GM19372 (cell line): ENCODE measurements around the gene SHFL.

Experiments used
- ATAC-seq: cut with Tn5 transposase; IDR thresholded peaks from one replicate; pipeline ENCODE4 v1.9.1; 2021; ENCODE audit warnings: mild to moderate bottlenecking, low read depth, moderate library complexity; ENCODE audit not compliant: unreplicated experiment

SHFL gene

DNA sequence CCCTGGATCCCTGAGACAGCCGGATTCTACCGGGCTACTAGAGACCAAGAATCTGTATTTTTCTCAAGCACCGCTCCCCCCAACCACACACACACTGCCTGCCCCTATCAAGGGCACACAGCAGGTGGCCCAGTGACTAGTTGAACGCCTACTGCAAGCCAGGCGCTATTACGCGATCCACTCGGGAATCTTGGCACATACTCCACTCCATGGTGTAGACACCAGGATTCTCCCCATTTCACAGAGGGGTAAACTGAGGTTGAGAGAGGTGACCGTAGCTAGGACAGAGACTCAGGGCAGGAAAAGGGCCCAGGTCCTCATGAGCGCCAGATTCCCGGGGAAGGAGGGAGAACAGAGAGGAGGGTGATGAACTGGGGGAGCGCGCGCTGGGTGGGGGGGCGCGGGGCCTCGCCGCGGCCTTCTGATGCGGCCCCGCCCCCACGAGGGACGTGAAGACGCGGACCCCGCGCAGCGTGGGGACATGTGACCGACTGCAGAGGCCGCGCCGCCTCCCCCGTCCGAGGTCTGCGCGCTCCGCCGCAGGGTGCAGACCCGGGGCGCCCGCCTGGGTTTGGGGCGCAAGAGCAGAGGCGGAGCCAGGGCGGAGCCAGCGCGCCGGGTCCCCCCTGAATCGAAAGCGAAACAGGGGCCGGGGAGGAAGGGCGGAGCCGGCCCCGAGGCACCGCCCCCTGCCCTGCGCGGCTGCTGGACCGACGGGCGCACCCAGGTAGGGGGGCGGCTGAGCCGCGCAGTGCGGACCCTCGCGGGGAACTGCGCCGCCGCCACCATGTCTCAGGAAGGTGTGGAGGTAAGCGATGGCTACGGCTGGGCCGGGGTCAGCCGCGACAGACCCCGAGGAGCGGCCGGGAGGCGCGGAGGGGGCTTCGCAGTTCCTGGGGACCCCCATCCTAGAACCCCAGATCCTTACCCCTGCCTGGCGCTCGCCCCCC is at the start of gene SHFL:
Gene SHFL, plus strand, starts transcription at position 677 of the 950 bp plus-strand sequence. Its CDS starts 111 bp downstream, at position 788.
- peak; percentile 85 for ATAC-seq

DNA sequence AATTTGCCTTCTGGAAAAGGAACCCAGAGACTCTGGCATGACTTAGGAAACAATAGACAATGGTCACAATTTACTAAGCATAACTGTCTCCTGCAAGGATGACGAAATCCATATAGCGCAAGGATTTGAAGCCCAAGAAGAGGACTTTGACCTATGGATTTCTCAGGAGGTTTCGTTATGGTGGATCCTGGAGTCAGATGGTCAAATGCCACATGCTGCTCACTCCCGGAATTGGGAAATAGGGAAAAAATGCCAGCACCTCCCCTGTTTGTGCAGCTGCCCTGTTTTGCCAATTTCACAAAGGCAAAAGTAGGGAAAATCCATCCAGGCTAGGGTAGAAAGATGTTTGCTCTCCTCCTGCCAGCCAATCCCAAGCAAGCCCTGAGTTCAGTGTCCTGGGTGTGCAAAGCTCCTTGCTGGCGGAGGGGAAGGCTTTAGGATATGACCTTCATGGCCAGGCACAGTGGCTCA is 49.5 kb upstream of the SHFL start:
- no peak for ATAC-seq

- ATAC-seq, result no peak
Measured at GRCh38 chr19:10037367-10037766, 48.8 kb upstream of the SHFL start.

GRCh38 chr19:10037809-10038208 is 48.3 kb upstream of the SHFL start:
- ATAC-seq, result no peak

DNA sequence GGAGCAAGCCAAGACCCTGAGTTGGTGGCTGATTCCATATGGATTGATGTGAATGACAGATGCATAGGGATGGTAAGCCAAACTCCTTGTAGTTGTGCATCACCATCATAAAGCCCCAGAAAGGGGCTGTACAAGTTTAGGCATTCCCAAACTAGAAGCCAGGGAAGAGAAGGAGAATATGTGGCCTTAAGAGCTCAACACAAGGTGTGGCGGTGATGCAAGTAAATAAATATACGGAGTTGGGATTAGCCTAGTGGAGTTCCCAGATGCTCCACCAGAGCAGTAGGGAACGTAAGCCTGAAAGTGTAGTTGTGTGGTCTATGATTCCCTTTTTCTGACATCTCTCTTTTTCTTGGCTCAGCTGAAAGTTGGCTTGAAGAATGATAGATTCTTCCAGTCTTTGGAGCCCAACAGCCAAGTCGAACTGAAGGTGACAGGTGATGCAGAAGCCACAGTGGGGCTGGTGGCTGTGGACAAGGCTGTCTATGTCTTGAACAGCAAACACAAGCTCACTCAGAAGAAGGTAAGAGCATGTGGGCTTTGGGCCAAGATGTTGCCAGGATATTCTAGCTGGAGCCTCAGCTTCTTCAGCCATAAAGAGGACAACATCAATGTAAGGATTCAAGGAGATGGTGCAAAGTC is 42.7 kb upstream of the SHFL start:
- ATAC-seq, result no peak

GRCh38 chr19:10044390-10044789 is 41.7 kb upstream of the SHFL start:
- no peak for ATAC-seq

- ATAC-seq, result no peak
Measured at GRCh38 chr19:10045371-10045770, 40.7 kb upstream of the SHFL start.

- no peak for ATAC-seq
Measured at GRCh38 chr19:10049626-10050025, 36.5 kb upstream of the SHFL start.

- no peak for ATAC-seq
Measured at GRCh38 chr19:10052602-10053360, 33.3 kb upstream of the SHFL start.

GRCh38 chr19:10061717-10062310 is 24.3 kb upstream of the SHFL start:
- ATAC-seq, result no peak

- no peak for ATAC-seq
Measured at GRCh38 chr19:10068205-10068604, 17.9 kb upstream of the SHFL start.

DNA sequence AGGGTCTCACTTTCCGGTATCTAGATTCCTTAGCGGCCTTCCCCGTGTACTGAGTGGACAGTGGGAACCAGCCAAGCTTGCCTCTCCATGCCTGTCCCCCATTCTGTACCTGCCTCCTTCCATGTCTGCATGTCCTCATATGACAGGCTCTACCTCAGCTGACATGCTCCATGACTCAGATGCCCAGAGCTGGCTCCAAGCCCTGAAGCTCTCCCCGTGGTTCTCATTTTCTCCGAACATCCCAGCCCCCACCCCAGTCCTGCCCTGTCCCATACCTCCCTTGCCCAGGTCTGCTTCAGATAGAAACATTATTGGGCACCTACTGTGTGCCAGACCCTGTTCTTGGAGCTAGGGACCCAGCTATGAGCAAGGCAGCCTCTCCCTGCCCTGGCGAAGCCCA is 17.1 kb upstream of the SHFL start:
- ATAC-seq, result no peak

DNA sequence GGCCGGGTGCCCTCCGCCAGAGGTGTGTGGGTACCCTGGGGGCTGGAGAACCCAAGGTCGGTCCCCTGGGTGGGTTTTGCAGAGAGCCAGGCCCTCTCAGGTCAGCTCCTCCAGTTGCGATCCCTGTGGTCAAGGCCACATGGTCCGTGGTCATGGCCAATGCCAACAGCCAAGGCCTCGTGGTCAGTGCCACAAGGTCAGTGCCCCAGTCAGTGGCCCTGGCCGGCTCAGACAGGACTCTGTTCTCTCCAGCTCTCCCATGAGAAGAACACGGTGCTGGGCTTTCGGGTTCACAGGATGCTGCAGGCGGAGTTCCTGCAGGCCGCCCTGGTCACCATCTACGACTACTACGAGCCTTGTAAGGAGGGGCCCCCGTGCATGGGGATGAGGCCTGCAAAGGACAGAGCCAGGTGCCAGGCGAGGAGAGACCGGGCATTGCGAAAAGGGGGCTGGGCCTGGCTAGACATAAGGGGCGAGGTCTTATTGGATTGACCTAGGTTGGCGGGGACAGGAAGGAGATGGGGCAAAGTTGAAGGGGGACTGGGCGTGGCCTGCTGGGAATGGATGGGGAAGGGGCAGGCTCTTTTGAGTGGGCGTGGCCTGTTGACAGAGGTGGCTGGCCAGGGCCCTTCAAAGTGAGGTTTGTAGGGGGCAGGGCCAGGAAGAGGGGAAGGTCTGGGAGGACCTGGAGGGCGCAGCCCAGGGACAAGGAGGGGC is 15.2 kb upstream of the SHFL start:
- no peak for ATAC-seq

DNA sequence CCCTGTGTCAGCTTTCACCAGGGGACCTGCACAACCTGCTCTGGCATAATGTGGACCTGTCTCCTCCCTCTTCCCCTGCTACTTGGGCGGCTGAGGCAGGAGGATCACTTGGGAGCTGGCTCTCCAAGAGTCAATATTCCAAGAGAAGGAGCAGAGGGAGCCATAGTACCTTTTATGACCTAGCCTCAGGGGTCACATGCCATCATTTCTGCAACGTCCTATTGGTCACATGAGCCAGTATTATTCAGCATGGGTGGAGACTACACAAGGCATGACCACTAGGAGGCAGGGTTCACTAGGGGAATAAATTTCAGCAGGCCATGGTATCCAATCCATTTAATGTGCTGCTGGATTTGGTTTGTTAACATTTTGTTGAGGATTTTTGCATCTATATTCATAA is 12.0 kb upstream of the SHFL start:
- no peak for ATAC-seq

DNA sequence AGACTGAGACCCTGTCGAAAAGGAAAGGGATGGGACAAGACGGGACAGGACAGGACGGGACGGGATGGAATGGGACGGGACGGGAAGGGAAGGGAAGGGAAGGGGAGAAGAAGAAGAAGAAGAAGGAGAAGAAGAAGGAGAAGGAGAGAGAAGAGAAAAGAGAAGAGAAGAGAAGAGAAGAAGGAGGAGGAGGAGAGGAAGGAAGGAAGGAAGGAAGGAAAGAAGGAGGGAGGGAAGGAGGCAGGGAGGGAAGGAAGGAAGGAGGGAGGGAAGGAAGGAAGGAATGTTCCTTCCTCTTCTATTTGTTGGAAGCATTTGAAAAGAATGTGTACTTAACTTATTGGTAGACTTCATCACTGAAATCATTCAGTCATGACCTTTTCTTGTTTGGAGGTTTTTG is 9.6 kb upstream of the SHFL start:
- ATAC-seq, result no peak

DNA sequence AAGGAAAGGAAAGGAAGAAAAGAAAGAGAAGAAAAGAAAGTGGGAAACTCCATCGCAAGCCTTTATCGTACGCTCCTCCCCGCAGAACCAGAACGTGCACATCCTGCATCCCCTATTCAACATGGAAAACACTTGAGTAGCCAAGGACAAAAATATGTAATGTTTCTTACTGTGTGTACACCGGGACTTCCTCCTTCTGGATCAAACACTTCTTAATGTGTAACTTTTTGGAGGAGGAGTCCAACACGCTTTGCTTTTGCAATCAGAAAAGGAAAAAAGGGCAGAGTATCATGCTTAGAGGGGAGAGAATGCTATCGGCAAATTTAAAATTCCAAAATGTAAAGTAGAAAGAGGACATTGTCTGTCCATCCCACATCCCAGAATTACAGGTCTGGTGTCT is 7.8 kb upstream of the SHFL start:
- no peak for ATAC-seq

DNA sequence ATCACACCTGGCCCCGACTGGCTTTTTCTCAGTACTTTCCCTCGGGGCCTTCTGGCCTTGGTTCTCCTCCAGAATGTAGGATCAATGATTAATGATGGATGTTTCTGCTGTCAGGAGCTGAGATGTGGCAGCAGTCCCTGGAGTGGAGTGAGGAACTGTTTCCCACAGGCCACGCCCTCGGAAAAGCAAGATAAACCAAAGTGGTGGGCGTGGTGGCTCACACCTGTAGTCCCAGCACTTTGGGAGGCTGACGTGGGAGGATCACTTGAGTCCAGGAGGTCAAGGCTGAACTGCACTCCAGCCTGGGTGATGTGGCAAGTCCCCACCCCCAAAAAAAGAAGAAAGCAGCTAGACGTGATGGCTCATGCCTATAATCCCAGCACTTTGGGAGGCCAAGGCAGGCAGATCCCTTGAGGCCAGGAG is 7.1 kb upstream of the SHFL start:
- no peak for ATAC-seq

DNA sequence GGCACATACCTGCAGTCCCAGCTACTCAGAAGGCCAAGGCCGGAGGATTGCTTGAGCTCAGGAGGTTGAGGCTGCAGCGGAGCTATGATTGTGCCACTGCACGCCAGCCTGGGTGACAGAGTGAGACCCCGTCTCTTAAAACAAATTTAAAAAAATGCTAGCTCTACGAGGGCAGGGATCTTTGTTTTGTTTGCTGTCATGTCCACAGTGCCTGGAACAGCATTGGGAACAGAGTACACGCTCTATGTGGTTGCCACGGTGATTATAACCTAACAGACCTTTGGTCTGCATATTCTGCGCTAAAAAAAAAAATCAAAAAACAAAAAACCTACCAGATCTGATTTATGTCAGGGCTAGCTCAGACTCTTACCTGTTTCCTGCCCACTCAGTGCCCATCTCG is 2.2 kb upstream of the SHFL start:
- no peak for ATAC-seq

- ATAC-seq, result no peak
Measured at GRCh38 chr19:10084803-10085202, 1.3 kb upstream of the SHFL start.

DNA sequence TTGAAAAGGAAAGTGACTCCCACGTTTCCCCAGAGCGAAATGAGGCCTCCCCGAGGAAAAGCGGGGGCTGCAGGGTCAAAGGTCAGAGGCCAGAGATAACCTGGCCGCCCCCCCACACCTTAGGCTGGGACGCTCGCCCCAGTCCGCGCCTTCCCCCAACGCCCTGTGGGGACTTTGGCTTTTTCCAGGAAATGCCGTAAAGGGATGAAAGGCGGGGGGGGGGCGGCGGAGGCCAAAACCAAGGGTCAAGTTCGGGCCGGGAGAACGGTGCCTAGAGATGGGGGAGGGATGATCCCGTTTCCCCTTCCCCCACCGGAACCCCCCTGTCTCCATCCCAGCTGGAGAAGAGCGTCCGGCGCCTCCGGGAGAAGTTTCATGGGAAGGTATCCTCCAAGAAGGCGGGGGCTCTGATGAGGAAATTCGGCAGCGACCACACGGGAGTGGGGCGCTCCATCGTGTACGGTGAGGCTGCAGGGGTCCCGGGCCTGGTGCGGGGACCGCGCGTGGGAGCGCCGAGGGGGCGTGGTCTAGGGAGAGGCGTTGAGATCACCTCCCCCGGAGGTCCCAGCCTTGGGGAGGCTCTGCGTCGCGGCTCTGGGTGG is 575 bp downstream of the SHFL start:
- ATAC-seq, result no peak
